ENCODE measurements around the gene TLR3. TPM values are rescaled to one million over a fixed set of nuclear protein-coding genes. Genes with fewer than 3 reads are reported as not detected.

Gene TLR3
- total and polyA plus RNA-seq, 2 of the 8 experiments (the other 6 are each of a cell fraction or from before 2014, with no cell fraction given): 1.00 to 2.6 TPM

DNA sequence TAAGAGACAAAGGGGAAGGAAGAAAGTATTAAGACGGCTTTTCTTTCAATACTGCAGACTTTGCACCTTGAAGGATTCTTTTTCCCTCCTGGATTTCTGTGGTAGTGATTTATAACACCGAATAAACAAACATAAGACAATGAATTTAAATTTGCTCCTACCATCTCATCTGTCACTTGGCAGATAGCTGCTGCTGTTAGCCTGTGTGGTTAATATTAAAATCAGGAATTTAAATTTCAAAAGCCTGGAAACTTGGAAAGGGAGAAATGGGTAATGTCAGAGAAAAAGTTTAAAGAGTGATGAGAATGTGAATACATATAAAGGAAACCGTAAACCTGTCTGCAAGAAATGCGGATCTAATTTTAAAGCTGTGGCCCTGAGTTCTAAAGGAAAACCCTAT, 39.0 kb downstream of the TLR3 start:
- H3K14ac ChIP-seq (ENCODE audit: insufficient read length): no peak overlapping the region
- no peak overlapping the region for H2BK12ac ChIP-seq (ENCODE audit: low read depth, low read length)
- H3K27me3 ChIP-seq (replicated peaks in 1 of 4; ENCODE audit: control insufficient read depth in 3 of 4, extremely low read depth in 1 of 4, insufficient read depth in 3 of 4, low read length in 3 of 4): peaks cover 5 to 31% (median 26%) of the 10 kb centered on the region in 4 experiments; a peak in 6 of 7 replicates
- peaks cover 0 to 10% (median 4%) of the 10 kb centered on the region in 4 experiments; a peak in 4 of 7 replicates for H3K4me1 ChIP-seq (replicated peaks in 1 of 4; ENCODE audit: control insufficient read depth in 3 of 4, insufficient read depth in 4 of 4, low read length in 3 of 4)
- H3K4me2 ChIP-seq (ENCODE audit: insufficient read depth in 1 of 2, low read depth in 2 of 2, low read length in 2 of 2): no peak overlapping the region
- H3K36me3 ChIP-seq (ENCODE audit: control insufficient read depth in 2 of 4, insufficient read depth in 4 of 4, low read length in 3 of 4): no peaks in the 10 kb centered on the region
- H3K23me2 ChIP-seq (ENCODE audit: low read depth, low read length): peaks cover 7% of the 10 kb centered on the region; the same call in 1 of the 2 replicates
- POLR2A ChIA-PET (ENCODE audit: partially characterized antibody): interaction anchor here (1.7 kb wide), 1 partner anchor 26 kb away, joined by 3 read pairs; no protein-coding TSS in a partner anchor
- H3K79me2 ChIP-seq (ENCODE audit: control insufficient read depth in 1 of 2, insufficient read depth in 2 of 2, low read length in 2 of 2): no peaks in the 10 kb centered on the region
- H2BK20ac ChIP-seq (ENCODE audit: low read length): no peak overlapping the region
- peaks cover 0 to 2% of the 10 kb centered on the region in 2 experiments for H4K20me1 ChIP-seq (replicated peaks in 1 of 2; ENCODE audit: control insufficient read depth in 1 of 2, insufficient read depth in 2 of 2, low read length in 2 of 2)
- no peak overlapping the region for H3K4ac ChIP-seq (replicated peaks; ENCODE audit: insufficient read length, low read depth, low read length)
- no peaks in the 10 kb centered on the region for H3K79me1 ChIP-seq (ENCODE audit: low read depth, low read length)
- DNase-seq (ENCODE audit: low read depth in 1 of 2, low spot score in 2 of 2) (no peak), FAIRE-seq (no peak)
- no peak overlapping the region for H2BK120ac ChIP-seq (replicated peaks; ENCODE audit: low read depth, low read length)
- no peak overlapping the region for H4K91ac ChIP-seq (replicated peaks; ENCODE audit: insufficient read length, low read length)
- 71% methylated on average over 4 of the region's 4 CpGs; no CpG with 5 or more reads in 1 of the 2 experiments for WGBS, 2 experiments (ENCODE audit: extremely low coverage in 1 of 2, insufficient coverage in 1 of 2, insufficient read length in 1 of 2, insufficient replicate concordance in 2 of 2, low coverage in 1 of 2, low lambda C conversion rate in 2 of 2, missing lambda C conversion rate in 1 of 2)
- H2AFZ ChIP-seq (ENCODE audit: low read length): no peak overlapping the region
- no peak overlapping the region for H3K4me3 ChIP-seq (ENCODE audit: extremely low read depth in 1 of 4, insufficient read depth in 2 of 4, low read depth in 3 of 4, low read length in 4 of 4)
- no peak overlapping the region for H4K8ac ChIP-seq (ENCODE audit: extremely low read depth, insufficient read depth, low read length)
- H3K9ac ChIP-seq (replicated peaks in 1 of 4; ENCODE audit: extremely low read depth in 1 of 4, low read depth in 3 of 4, low read length in 3 of 4): no peak overlapping the region
- H3K27ac ChIP-seq (ENCODE audit: low read depth, low read length): no peak overlapping the region
- CTCF ChIA-PET (ENCODE audit: partially characterized antibody): interaction anchor here (0.8 to 5.5 kb wide), 3 partner anchors 10 to 407 kb away, joined by 3 to 16 read pairs (median 4); no protein-coding TSS in a partner anchor
- H3K18ac ChIP-seq (ENCODE audit: extremely low read depth, low read length): no peak overlapping the region
- H2BK5ac ChIP-seq (ENCODE audit: low read depth, low read length): no peak overlapping the region
- no peak overlapping the region for H2AK5ac ChIP-seq (ENCODE audit: low read depth, low read length)
- no peaks in the 10 kb centered on the region for H3K9me3 ChIP-seq (ENCODE audit: insufficient read depth in 2 of 2, low read depth in 1 of 2, low read length in 1 of 2)
- H3K23ac ChIP-seq (ENCODE audit: insufficient read length): no peak overlapping the region
- H2BK15ac ChIP-seq (ENCODE audit: low read length): no peak overlapping the region
- no peak overlapping the region for H3K56ac ChIP-seq (replicated peaks; ENCODE audit: insufficient read length, low read depth, low read length)
- H4K5ac ChIP-seq (ENCODE audit: insufficient read length, low read depth, low read length): no peak overlapping the region
- no peak for TF ChIP-seq CREB1 (IDR thresholded peaks at IDR 0.05)
